GM21515 (cell line): ENCODE results near the gene PHKA2.
"Not testable (repeated sequence)": the region's sequence is repeated elsewhere in the genome, so short reads cannot be mapped to it uniquely, and the experiment has no call there.

ENCODE experiments used
- ATAC-seq: cut with Tn5 transposase; IDR thresholded peaks from one replicate; pipeline ENCODE4 v1.9.1; 2021; ENCODE audit not compliant: unreplicated experiment

Gene PHKA2, protein sequence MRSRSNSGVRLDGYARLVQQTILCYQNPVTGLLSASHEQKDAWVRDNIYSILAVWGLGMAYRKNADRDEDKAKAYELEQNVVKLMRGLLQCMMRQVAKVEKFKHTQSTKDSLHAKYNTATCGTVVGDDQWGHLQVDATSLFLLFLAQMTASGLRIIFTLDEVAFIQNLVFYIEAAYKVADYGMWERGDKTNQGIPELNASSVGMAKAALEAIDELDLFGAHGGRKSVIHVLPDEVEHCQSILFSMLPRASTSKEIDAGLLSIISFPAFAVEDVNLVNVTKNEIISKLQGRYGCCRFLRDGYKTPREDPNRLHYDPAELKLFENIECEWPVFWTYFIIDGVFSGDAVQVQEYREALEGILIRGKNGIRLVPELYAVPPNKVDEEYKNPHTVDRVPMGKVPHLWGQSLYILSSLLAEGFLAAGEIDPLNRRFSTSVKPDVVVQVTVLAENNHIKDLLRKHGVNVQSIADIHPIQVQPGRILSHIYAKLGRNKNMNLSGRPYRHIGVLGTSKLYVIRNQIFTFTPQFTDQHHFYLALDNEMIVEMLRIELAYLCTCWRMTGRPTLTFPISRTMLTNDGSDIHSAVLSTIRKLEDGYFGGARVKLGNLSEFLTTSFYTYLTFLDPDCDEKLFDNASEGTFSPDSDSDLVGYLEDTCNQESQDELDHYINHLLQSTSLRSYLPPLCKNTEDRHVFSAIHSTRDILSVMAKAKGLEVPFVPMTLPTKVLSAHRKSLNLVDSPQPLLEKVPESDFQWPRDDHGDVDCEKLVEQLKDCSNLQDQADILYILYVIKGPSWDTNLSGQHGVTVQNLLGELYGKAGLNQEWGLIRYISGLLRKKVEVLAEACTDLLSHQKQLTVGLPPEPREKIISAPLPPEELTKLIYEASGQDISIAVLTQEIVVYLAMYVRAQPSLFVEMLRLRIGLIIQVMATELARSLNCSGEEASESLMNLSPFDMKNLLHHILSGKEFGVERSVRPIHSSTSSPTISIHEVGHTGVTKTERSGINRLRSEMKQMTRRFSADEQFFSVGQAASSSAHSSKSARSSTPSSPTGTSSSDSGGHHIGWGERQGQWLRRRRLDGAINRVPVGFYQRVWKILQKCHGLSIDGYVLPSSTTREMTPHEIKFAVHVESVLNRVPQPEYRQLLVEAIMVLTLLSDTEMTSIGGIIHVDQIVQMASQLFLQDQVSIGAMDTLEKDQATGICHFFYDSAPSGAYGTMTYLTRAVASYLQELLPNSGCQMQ

DNA sequence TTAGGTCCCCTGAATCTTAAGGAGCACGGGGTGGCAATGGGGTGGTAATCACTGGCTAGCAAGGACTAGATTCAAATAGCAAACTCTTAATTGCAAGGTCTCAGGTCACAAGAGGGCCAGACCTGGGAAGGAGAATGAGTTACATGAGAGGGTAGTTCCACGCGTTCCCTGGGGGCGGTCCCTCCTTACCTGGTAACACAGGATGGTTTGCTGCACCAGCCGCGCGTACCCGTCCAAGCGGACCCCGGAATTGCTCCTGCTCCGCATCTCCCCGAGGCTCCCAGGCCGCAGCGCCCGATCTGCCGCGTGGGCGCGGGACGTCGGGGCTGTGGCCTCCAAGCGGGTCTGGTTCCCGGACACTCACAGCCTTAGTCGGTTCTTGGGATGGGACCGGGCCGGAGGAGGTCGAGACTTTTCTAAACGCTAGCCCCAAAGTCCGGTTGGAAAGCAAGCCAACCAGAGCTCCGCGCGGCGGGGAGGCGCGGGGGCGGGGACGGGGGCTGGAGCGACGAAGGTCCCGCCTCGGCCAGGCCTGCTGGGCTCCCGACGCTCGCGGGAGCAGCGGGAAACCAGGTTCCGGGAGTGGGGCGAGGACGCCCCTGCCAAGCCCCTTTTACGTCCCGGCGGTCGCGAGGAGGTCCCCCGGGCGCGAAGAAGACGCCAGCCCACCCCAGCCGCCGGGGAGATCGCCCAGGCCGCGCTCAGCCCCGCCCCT, at the start of gene PHKA2:
Gene PHKA2 (minus strand): TSS at position 449 of the 715 bp plus-strand sequence. CDS start 182 bp downstream, at position 267.
- peak; percentile 42 for ATAC-seq

DNA sequence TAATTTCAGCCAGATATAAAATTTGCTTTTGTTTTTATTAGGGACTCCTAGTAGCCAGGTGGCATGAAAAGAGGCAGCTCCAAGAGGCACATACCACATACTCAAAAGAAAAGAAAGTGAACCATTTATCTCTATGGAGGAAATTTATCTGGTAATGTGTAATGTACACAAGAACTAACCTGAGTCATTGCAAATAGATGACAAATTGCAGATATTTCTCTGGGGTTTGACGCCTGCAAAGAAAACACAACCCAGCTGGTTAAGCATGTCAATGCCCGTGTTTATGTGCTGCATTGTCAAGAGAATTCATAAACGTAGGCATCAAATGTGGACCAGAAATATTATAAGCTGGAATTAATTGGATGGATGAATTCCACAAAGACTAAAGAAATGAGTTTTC, 46.9 kb upstream of the PHKA2 start:
- ATAC-seq, result no peak

DNA sequence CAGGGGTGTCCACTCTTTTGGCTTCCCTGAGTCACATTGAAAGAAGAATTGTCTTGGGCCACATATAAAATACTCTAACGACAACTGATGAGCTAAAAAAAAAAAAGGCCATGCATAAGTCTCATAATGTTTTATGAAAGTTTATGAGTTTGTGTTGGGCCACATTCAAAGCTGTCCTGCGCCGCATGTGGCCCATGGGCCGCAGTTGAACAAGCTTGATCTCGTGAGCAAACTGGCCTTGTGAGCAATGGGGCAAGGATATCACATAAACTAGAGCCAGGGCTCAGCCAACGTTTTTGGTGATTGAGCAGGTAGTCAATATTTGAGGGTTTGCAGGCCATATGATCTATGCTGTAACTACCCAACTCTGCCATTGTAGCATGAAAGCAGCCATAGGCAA, 44.6 kb upstream of the PHKA2 start:
- no peak for ATAC-seq

DNA sequence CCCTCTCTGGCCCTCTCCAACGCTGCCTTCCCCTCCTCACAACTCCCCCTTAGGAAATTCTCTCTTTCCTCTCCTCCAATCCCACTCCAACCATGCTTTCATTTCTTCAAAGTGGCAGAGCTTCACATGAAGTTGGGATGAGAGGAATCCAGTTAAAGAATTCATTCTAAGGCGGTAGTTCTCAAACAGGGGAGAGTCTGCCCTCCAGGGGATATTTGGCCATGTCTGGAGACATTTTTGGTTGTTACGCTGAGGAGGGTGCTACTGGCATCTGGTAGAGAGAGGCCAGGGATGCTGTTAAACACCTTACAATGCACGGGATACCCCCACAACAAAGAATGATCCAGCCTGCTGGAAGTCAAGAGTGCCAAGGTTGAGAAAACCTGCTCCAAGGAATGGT, 40.5 kb upstream of the PHKA2 start:
- no peak for ATAC-seq

DNA sequence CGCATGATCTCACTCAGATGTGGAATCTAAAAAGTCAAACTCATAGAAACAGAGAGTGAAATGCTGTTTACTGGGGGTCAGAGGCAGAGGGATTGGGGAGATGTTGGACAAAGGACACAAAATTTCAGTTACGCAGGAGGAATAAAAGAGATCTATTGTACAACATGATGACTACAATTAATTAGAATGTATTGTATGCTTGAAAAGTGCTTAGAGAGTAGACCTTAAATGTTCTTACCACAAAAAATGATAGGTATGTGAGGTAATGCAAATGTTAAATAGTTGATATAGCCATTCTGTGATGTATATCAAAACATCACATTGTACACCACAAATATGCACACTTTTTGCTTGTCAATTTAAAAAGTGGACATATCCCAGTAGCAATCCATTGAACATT, 36.1 kb upstream of the PHKA2 start:
- no peak for ATAC-seq

DNA sequence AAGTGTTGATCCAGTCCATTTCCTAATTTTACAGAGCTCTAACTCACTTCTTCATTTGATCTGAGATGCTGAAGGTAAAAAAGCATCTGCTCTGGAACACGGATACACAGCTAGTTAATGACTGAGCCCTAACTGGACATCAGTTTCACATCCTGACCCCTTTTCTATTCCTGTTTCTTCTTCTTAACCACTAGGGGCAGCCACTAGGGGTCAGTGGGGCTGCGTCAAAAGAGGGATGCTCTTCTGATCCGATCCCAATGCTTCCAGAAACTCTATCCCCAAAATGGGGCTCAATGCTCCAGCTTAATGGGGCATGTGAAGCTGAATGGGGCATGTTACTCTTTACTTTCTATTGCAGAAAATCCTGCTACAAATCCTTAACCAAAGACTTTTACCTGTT, 33.4 kb upstream of the PHKA2 start:
- ATAC-seq, result no peak

DNA sequence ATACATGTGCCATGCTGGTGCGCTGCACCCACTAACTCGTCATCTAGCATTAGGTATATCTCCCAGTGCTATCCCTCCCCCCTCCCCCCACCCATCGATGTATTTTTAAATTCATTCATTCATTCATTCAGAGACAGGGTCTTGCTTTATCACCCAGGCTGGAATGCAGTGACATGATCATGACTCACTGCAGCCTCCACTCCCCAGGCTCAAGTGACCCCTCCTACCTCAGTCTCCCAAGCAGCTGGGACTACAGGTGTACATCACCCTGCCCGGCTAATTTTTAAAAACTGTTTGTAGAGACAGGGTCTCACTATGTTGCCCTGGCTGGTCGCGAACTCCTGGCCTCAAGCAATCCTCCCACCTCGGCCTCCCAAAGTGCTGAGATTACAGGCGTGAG, 32.7 kb upstream of the PHKA2 start:
- not testable (repeated sequence) for ATAC-seq

DNA sequence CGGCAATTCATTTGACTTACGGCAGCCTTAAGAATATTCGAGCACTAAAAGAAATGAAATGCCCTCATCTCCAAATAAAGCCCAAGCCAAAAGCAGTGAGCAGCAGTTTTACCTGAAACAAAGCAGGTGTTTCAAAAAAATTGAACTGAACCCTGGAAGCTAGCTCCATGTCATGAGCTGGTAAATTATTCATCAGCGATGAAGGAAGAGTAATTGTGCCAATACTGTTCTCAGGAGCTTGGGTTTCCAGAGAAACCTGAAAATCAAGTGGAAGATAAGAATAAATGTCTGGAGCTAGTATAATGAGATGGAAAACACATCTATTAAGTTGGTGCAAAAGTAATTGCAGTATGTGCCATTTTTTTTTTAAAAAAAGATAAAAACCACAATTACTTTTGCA, 24.0 kb upstream of the PHKA2 start:
- no peak for ATAC-seq

DNA sequence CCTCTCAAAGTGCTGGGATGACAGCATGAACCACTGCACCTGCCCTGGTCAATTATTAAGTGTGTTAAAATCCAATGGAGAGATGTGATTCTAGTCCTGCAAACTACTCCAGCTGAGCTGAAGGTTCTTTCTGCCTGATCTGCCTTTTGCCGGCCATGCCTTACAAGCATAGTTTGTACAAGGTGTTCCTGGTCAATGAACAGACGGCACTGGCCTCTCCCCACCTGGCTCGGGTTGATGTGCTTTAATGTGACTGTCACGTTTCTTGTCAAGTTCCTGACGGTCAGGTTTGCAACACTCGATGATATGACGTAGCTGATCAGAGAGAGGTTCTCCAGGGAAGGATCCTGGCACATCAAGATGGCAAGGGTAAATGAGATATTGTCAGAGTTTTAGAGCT, 23.1 kb upstream of the PHKA2 start:
- ATAC-seq, result no peak

DNA sequence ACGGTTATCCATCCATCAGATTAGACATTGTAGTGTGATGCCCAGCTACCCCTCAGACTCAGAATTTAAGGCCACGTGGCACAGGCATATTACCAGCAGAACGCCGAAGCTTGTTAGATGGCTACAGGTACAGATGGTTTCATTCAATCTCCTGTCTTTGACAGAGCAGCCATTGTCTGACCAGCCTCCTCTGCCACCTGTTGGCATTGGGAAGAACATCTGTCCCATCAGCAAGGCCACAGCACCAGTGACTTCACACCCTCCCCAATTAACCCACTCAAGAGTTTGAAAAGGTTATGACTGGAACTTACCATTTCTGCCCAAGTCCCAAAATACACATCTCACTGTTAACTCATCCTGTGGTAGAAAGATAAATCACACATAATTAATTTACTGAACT, 22.0 kb upstream of the PHKA2 start:
- ATAC-seq, result no peak

DNA sequence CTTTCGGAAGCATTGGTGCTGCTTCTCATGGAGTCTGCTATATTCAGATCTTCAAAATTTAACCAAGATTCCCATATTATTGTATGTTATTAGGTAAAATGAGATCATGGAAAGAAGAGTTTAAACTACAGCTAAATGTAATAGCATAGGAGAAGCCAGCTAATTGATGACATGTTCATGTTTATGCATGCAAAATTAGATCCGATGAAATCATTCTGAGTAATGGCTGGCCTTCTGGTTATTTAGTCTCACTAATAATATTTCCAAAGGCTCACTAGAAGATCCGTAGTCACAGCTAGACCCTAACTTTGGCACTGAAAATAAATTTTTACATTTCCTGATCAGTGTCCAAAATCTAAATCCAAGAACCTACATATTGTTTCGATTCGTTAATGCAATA, 19.8 kb upstream of the PHKA2 start:
- ATAC-seq, result no peak

DNA sequence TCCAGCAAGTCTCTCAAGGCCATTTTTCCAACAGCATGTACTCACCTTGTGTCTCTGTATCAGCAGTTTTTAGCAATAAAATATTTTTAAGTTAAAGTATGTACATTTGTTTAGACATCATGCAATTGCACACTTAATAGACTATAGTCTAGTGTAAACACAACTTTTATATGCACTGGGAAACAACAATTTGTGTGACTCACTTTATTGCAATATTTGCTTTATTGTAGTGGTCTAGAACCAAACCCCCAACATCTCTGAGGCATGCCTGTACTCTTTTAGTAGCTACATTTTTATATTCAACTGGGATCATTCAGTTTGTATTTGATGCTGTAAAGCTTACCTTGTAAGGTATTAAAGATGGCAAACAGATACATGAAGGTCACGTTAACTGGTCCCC, 14.7 kb upstream of the PHKA2 start:
- no peak for ATAC-seq

DNA sequence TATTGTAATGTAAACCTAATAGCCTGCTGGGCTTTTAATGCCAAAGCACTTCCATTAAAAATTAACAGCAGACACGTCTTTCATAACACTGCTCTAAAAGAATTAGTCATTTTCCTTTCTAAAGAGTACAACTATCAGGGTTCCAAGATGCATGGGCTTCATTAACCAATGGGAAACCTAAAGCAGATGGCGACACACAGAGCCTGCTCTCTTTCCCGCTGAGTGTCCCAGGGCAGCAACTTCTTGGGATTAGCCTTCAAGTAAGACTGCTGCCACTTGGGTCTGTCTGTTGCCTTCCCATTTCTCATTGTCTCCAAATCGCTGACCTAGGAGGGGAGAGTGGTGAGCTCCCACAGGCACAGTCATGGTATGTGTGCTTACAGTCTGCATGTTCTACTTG, 14.0 kb upstream of the PHKA2 start:
- no peak for ATAC-seq

DNA sequence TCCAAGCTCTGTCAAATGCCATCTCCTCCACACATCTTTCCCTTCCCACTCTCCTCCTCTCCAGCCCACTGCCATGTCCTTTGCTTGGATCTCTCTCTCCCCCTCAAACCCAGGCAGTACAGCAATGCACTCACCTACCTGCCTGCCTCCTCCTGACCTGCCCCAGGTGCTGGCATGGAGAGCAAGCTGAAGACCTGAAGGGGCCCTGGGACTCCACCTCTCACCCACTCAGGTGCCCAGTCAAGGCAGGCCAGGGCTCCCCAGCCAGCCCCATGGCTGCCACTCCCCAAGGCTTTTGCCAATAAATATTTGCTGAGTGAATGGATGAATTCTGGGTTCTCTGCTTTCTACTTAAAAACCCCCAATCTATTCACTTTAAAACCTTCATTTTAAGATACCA, 12.6 kb upstream of the PHKA2 start:
- ATAC-seq, result no peak

DNA sequence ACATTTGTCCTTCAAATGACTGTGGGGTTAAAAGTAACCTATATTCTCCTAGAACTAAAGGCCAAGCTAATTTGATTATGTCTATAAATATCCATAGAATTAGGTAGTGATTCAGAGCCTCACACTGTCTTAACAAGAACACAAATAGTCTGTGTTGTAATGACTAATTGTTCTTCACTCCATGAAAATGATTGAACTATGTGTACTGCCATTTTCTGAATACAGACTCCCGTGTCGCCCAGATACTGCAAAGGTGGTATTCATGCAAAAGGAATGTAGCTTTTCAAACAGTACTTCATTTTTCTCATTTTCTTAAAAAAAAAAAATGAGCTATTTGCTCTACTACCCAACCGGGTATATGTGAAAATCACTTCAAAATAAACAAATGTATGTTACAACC, 11.3 kb upstream of the PHKA2 start:
- no peak for ATAC-seq

DNA sequence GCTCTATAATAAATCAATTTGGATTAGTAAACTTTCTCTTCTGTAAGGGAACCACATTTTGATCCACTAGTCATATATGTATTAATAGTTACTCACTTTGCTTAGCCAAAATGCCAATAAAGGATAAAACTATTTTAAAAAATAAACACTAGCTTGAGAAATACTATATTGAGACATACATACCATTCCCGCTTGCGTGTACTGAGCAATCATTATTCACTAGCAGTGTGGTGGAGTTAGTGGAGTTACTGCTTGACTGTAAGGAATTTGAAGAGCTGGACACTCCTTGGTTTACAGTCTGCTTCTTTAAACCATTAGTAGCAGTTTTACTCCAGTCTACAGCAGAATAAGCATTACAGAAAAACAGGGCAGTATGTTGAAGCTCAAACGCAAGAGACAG, 10.8 kb upstream of the PHKA2 start:
- ATAC-seq, result no peak

DNA sequence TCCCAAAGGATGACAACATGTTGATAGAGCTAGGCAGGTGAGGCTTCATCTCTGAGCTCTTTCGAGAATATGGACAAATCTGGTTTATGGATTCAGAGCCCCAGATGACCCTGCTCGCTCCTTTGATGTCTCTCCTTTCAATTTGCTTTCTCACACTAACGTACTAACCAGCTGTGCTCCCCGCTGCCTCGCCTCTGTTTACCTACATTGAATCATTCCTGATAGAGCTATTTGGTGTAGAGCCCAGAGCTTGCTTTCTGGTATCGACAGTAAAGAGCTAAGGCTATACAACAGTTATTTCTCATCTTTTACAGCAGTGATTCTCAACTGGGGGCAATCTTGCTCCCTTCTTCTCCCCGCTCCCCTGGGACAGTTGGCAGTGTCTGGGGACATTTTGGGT, 8.9 kb upstream of the PHKA2 start:
- ATAC-seq, result no peak

DNA sequence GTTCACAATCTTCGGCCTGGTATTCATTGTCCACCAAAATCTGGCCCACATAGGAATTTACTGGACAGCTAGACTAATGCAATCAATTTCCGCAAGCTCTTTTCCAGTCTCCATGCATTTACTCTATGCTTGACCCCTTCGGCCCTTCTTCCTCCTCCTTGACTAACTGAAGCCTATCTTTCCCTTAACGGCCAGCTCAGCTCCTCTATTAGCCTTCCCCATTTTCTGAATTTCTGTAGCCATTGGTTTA, 1.2 kb upstream of the PHKA2 start:
- ATAC-seq, result no peak

DNA sequence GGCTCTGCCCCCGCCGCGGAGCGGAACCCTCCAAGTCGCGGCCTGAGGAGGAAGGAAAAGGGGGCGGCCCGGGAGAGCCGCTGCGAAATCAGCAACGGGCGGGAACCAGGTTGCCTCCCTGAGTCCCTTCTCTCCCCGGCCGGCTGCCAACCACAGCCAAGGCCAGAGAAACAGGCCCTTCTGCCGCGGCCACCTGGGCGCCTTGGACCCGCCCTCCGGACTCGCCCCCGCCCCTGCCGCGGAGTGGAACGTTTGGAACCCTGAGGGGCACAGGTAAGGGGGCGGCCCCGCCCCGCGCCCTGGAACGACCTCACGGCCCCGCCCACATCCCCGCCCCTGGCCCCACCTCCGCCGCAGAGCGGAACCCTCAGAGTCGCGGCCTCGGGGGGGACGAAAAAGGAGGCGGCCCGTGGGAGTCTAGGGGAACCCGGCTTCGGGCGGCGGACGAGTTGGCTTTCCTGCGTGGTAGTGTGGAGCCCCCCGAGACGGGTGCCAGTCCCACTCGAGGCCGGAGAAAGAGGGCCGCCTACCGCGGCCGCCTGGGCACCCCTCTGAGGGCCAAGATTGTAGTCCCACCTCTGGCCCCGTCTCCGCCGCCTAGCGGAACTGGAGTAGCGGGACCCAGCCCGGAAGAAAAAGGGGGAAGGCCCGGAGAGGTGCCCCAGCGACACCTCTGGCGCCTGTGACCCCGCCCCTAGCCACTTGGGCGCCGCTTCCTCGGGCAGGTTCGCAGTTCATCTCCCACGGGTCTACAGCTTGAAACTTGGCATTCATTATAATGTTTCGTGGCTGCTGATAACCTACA, 669 bp upstream of the PHKA2 start:
- peak; percentile 88 for ATAC-seq

DNA sequence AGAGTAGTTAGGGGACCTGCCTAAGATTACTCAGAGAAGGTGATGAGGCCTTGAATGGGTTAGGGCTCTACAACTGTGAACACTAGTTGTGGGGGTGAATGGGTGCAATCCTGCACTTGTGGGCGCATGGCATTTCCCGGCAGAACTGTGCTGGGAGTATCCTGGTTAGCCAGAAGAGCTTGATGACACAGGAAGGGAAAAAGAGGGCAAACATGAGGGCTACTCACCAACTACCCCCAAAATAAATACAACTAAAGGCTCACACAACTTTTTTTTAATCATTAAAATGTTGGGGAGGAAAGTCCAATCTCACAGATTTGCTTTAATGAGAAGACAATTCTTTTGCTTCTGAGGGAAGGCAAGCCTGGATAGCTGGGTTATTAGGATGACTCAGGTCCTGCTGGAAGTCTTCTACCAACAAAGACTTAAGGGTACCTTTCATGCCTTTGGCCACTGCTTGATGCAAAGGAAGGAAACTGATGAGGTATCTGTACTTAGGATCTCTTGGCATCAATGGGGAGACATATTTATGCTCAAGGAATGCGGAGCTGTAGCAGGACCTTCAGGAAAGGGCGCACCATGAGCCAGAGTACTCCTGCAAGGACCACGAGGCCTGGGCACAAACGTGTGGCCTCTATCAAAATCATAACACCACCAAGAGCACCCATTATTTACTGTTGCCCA, 2.6 kb downstream of the PHKA2 start:
- ATAC-seq, result no peak
